Epithelial cell of esophagus (primary cell): ENCODE measurements around the gene GP1BA.

ENCODE experiments used
- DNase-seq: peaks from one replicate; pipeline ENCODE4 v3.0.0; 2010; ENCODE audit warnings: low read depth
- H3K4me3 ChIP-seq: 2 replicates; pipeline ENCODE4 v1.5.1; 2011; ENCODE audit warnings: mild to moderate bottlenecking, low read length, control low read depth
- TF ChIP-seq, protein P1 (sequence below): IDR thresholded peaks from 2 replicates; pipeline ENCODE4 v1.5.1; 2011; ENCODE audit warnings: low read depth, mild to moderate bottlenecking, low read length, control low read depth, inconsistent platforms; ENCODE audit not compliant: insufficient read depth; ENCODE audit errors: missing control alignments

GP1BA gene

DNA sequence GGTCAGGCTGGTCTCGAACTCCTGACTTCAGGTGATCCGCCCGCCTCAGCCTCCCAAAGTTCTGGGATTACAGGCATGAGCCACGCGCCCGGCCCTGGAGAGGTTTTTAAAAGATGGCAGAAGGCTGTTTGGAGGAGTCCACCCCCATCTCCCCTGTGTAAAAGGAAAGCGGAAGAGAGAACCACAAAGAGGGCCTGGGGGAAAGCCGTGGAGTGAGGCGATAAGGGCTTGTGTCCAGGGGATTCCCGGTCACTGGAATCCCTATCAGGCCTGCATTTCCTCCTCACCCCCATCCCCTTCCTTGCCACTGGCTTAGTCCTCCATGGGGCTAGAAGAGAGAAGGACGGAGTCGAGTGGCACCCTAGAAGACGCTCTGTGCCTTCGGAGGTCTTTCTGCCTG lies at the start of gene GP1BA:
TSS of gene GP1BA (plus strand) at position 315 of the 400 bp plus-strand sequence. CDS start 328 bp downstream, outside the sequence.
- TF ChIP-seq, protein P1, sequence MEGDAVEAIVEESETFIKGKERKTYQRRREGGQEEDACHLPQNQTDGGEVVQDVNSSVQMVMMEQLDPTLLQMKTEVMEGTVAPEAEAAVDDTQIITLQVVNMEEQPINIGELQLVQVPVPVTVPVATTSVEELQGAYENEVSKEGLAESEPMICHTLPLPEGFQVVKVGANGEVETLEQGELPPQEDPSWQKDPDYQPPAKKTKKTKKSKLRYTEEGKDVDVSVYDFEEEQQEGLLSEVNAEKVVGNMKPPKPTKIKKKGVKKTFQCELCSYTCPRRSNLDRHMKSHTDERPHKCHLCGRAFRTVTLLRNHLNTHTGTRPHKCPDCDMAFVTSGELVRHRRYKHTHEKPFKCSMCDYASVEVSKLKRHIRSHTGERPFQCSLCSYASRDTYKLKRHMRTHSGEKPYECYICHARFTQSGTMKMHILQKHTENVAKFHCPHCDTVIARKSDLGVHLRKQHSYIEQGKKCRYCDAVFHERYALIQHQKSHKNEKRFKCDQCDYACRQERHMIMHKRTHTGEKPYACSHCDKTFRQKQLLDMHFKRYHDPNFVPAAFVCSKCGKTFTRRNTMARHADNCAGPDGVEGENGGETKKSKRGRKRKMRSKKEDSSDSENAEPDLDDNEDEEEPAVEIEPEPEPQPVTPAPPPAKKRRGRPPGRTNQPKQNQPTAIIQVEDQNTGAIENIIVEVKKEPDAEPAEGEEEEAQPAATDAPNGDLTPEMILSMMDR: no peak
- no peak for DNase-seq
- no peak within 1 kb of the TSS for H3K4me3 ChIP-seq

DNA sequence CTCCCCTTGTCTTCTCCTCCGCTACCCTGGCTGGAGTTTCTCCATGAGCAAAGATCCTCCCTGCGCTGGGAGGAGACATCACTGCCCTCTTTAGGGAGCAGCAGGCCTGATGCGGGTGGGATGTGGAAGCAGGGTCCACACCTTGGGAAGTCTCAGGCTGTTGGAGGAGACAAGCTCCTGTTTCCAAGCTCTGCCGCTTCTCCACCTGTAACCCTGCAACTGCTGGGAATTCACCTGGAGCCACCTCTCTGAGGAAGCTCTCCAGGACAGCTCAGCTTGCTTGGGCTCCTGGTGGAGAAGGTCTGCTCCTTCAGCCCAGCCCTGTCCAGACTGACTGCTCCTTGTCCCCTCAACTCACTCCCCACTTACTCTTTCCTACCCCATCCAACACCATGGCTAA lies 47.6 kb upstream of the GP1BA start:
- TF ChIP-seq, protein P1: no peak
- DNase-seq: no peak
- no peak overlapping the region for H3K4me3 ChIP-seq

DNA sequence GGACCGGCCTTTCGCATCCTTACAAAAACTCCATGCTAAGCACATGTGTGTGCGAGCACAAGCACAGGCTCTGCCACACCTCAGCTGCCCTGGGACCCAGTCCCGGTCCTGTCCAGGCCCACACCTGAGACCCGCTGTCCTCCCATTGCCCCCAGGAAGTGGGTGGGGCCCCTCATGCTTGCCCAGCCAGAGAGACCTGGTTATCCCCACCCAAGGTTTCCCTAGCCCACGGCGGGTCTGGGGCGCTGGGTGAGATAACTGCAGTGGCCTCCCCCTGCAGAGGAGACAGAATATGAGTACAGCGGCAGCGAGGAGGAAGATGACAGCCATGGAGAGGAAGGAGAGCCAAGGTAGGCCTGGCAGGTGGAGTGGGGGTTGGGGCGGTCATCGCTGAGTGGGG lies 45.2 kb upstream of the GP1BA start:
- TF ChIP-seq, protein P1: no peak
- DNase-seq: no peak
- H3K4me3 ChIP-seq: no peak overlapping the region

DNA sequence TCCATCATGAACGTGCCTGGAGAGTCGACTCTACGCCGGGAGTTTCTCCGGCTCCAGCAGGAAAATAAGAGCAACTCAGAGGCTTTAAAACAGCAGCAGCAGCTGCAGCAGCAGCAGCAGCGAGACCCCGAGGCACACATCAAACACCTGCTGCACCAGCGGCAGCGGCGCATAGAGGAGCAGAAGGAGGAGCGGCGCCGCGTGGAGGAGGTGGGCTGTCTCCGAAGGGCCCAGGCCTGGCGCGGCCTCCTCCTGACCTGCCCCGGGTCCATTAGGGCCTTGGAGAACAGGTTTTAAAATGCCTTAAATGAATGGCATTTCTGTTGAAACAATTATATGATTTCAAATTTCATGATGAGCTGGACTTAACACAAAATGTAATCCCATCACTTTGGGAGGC lies 44.5 kb upstream of the GP1BA start:
- no peak overlapping the region for H3K4me3 ChIP-seq
- DNase-seq: no peak
- TF ChIP-seq, protein P1: no peak

DNA sequence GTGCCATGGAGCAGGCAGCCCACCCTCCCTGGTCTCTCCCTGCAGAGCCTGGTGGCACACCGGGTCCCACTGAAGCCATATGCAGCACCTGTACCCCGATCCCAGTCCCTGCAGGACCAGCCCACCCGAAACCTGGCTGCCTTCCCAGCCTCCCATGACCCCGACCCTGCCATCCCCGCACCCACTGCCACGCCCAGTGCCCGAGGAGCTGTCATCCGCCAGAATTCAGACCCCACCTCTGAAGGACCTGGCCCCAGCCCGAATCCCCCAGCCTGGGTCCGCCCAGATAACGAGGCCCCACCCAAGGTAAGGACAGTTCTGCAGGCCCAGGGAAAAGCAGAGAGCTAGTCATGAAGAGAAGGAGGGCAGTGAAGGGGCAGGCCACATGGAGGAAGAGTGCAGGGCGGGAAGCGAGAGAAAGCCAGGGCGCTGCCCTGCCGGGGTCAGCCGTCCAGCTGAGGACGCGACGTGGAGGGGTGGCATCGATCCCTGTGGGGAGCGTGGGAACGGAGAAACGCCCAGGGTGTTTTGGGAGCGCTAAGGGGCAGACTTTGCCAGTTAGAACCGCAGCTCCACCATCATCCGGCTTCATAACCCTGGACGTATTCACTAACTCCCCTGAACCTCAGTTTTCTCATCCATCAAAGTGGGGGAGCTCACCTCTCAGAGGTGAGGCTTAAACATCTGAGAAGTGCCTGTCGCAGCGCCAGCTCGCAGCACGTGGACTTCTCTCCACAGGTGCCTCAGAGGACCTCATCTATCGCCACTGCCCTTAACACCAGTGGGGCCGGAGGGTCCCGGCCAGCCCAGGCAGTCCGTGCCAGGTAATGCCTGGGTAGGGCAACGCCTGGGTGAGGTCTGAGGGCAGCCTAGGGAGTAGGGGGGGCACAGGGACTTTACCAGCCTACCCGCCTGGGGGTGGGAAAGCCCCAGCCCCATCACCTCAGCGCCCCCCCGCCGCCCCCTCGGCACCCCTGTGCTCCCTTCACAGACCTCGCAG lies 40.4 kb upstream of the GP1BA start:
- TF ChIP-seq, protein P1: no peak
- no peak for DNase-seq
- H3K4me3 ChIP-seq: no peak overlapping the region

DNA sequence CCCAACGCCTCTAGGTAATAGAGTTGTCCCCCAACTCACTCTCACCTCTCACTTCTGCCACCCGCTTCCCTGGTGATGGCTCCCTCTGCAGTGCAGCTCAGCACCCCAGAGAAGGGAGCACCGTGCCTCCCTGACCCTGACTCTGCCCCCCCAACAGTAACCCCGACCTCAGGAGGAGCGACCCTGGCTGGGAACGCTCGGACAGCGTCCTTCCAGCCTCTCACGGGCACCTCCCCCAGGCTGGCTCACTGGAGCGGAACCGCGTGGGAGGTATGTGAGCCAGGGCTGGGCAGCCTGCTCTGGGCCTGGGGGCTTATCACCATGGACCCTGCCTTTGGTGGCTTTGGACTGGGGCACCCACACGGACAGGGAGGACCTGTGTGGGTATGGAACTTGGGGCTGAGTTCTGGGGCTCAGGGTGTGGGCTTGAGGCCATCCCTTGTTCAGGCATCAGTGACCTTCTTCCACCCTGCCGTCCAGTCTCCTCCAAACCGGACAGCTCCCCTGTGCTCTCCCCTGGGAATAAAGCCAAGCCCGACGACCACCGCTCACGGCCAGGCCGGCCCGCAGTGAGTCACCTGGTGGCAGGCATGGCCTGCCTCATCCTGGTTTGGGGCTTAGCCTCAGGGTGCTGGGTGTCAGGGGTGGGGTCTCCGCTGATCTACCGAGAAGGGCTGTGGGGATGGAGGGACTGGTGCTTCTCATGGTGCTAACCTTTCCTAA lies 39.4 kb upstream of the GP1BA start:
- H3K4me3 ChIP-seq: no peak overlapping the region
- TF ChIP-seq, protein P1: no peak
- no peak for DNase-seq
